ENCODE results near the gene MYRIP. TPM values are rescaled to one million over a fixed set of nuclear protein-coding genes. Genes with fewer than 3 reads are reported as not detected.

The MYRIP gene
- total and polyA plus RNA-seq, 8 donors: 1.4 to 11.2 (median 7.8) TPM

GRCh38 chr3:40008796-40009195 lies 199.4 kb downstream of the MYRIP start:
- FAIRE-seq: no peak
- intact Hi-C loops (cut with DNase I): no loop called here
- Histone ChIP-seq H3K9me3 (no peaks in the 10 kb centered on the region), H3K36me3 (no peaks in the 10 kb centered on the region), H3K27me3 (no peaks in the 10 kb centered on the region), H3K4me3 (no peak overlapping the region), H3K4me1 (no peaks in the 10 kb centered on the region), H3K27ac (no peak overlapping the region)
- no peak for ATAC-seq
- no peak for TF ChIP-seq CTCF (IDR thresholded peaks at IDR 0.05)
- 93 to 95% methylated on average over 3 of the region's 3 CpGs for WGBS, 2 donors
- no peak for DNase-seq

GRCh38 chr3:40009991-40010390 lies 200.6 kb downstream of the MYRIP start:
- no peak for TF ChIP-seq CTCF (IDR thresholded peaks at IDR 0.05)
- Histone ChIP-seq H3K27ac (no peak overlapping the region), H3K4me1 (no peaks in the 10 kb centered on the region), H3K36me3 (no peaks in the 10 kb centered on the region), H3K9me3 (no peaks in the 10 kb centered on the region), H3K4me3 (no peak overlapping the region), H3K27me3 (no peaks in the 10 kb centered on the region)
- FAIRE-seq: no peak
- no peak for ATAC-seq
- intact Hi-C loops (cut with DNase I): no loop called here
- 74 to 78% methylated on average over 2 of the region's 2 CpGs for WGBS, 2 donors
- no peak for DNase-seq

GRCh38 chr3:40012381-40012780 lies 203.0 kb downstream of the MYRIP start:
- WGBS, 2 donors: 86 to 92% methylated on average over 3 of the region's 3 CpGs
- TF ChIP-seq CTCF (IDR thresholded peaks at IDR 0.05): no peak
- DNase-seq: no peak
- intact Hi-C loops (cut with DNase I): no loop called here
- no peak for ATAC-seq
- Histone ChIP-seq H3K36me3 (no peaks in the 10 kb centered on the region), H3K27ac (no peak overlapping the region), H3K4me1 (no peaks in the 10 kb centered on the region), H3K9me3 (no peaks in the 10 kb centered on the region), H3K4me3 (no peak overlapping the region), H3K27me3 (no peaks in the 10 kb centered on the region)
- FAIRE-seq: no peak

- no peak for TF ChIP-seq CTCF (IDR thresholded peaks at IDR 0.05)
- ATAC-seq (no peak), FAIRE-seq (no peak), DNase-seq (no peak)
- H3K36me3 ChIP-seq: no peaks in the 10 kb centered on the region
- no peak overlapping the region for H3K27ac ChIP-seq
- H3K9me3 ChIP-seq: no peaks in the 10 kb centered on the region
- H3K27me3 ChIP-seq: no peaks in the 10 kb centered on the region
- H3K4me1 ChIP-seq: no peaks in the 10 kb centered on the region
- no peak overlapping the region for H3K4me3 ChIP-seq
- intact Hi-C loops (cut with DNase I): no loop called here
- 71 to 87% methylated on average over 3 of the region's 3 CpGs for WGBS, 2 donors
Observed at GRCh38 chr3:40016391-40016790, 207.0 kb downstream of the MYRIP start.

- Histone ChIP-seq H3K36me3 (no peaks in the 10 kb centered on the region), H3K9me3 (no peaks in the 10 kb centered on the region), H3K4me1 (no peaks in the 10 kb centered on the region), H3K27me3 (no peaks in the 10 kb centered on the region), H3K27ac (no peak overlapping the region), H3K4me3 (no peak overlapping the region)
- intact Hi-C loops (cut with DNase I): no loop called here
- no peak for FAIRE-seq
- ATAC-seq: no peak
- WGBS, 2 donors: 92 to 93% methylated on average over 2 of the region's 2 CpGs
- TF ChIP-seq CTCF (IDR thresholded peaks at IDR 0.05): no peak
- DNase-seq: no peak
Observed at GRCh38 chr3:40018369-40018768, 209.0 kb downstream of the MYRIP start.

Measured in pancreas (tissue), 10 donors.